ENCODE results near the gene UBR3.

The UBR3 gene

GRCh38 chr2:169963786-169964185 lies 136.5 kb downstream of the UBR3 start:
- TF ChIP-seq, protein P1, sequence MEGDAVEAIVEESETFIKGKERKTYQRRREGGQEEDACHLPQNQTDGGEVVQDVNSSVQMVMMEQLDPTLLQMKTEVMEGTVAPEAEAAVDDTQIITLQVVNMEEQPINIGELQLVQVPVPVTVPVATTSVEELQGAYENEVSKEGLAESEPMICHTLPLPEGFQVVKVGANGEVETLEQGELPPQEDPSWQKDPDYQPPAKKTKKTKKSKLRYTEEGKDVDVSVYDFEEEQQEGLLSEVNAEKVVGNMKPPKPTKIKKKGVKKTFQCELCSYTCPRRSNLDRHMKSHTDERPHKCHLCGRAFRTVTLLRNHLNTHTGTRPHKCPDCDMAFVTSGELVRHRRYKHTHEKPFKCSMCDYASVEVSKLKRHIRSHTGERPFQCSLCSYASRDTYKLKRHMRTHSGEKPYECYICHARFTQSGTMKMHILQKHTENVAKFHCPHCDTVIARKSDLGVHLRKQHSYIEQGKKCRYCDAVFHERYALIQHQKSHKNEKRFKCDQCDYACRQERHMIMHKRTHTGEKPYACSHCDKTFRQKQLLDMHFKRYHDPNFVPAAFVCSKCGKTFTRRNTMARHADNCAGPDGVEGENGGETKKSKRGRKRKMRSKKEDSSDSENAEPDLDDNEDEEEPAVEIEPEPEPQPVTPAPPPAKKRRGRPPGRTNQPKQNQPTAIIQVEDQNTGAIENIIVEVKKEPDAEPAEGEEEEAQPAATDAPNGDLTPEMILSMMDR (conservative IDR thresholded peaks at IDR 0.05; ENCODE audit: low read depth), result no peak
- ChIA-PET POLR2A (ENCODE audit: low non-redundant PET) (no interaction called here), CTCF (no interaction called here)
- H3K27ac ChIP-seq, result no peak overlapping the region
- no peak for DNase-seq (ENCODE audit: low spot score)

GRCh38 chr2:169964740-169965139 lies 137.5 kb downstream of the UBR3 start:
- ChIA-PET CTCF (no interaction called here), POLR2A (ENCODE audit: low non-redundant PET) (no interaction called here)

DNA sequence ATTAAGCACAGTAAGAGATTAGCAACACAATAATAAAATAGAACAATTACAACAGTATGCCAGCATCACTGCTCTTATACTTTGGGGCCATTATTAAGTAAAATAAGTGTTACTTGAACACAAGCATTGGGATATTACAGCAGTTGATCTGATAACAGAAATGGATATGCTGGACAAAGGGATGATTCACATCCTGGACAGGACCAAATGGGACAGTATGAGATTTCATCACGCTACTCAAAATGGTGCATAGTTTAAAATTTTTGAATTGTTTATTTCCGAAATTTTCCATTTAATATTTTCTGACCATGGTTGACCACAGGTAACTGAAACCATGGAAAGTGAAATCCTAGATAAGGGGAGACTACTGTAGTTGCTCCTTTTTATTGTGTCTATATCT lies 138.2 kb downstream of the UBR3 start:
- TF ChIP-seq, protein P1 (conservative IDR thresholded peaks at IDR 0.05; ENCODE audit: low read depth), result no peak
- DNase-seq (ENCODE audit: low spot score), result no peak
- ChIA-PET POLR2A (ENCODE audit: low non-redundant PET) (no interaction called here), CTCF (no interaction called here)
- no peak overlapping the region for H3K27ac ChIP-seq

More at GRCh38 chr2:169964740-169965139, 137.5 kb downstream of the UBR3 start:
- no peak overlapping the region for H3K27ac ChIP-seq
- no peak for DNase-seq (ENCODE audit: low spot score)
- TF ChIP-seq, protein P1 (conservative IDR thresholded peaks at IDR 0.05; ENCODE audit: low read depth), result no peak

DNA sequence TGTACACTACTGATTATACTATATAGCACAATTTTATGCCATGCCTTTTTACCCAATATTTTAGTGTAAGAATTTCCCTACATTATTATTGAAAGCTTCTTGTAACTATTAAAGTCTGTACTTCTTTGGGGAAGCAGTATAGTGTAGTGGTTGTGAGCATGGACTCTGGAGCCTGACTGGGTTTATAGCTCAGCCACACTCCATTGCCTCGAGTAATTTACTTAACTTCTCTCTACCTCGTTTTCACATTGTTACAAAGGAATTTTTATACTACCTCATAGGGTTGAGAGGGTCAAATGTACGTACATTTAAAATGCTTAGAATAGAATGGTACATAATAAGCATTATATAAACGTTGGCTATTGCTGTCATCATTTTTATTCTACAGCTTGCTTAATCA lies 139.2 kb downstream of the UBR3 start:
- ChIA-PET CTCF (interaction anchor here (0.6 kb wide), 1 partner anchor 520 kb away, joined by 4 read pairs; no protein-coding TSS in a partner anchor), POLR2A (ENCODE audit: low non-redundant PET) (no interaction called here)
- DNase-seq (ENCODE audit: low spot score), result no peak
- TF ChIP-seq, protein P1 (conservative IDR thresholded peaks at IDR 0.05; ENCODE audit: low read depth), result no peak
- no peak overlapping the region for H3K27ac ChIP-seq

GRCh38 chr2:169968743-169969142 lies 141.5 kb downstream of the UBR3 start:
- DNase-seq (ENCODE audit: low spot score), result no peak
- no peak overlapping the region for H3K27ac ChIP-seq
- POLR2A ChIA-PET (ENCODE audit: low non-redundant PET), result no interaction called here
- TF ChIP-seq, protein P1 (conservative IDR thresholded peaks at IDR 0.05; ENCODE audit: low read depth), result no peak
- CTCF ChIA-PET, result no interaction called here

GRCh38 chr2:169975221-169975620 lies 148.0 kb downstream of the UBR3 start:
- POLR2A ChIA-PET (ENCODE audit: low non-redundant PET), result no interaction called here
- no peak for DNase-seq (ENCODE audit: low spot score)
- CTCF ChIA-PET, result no interaction called here
- TF ChIP-seq, protein P1 (conservative IDR thresholded peaks at IDR 0.05; ENCODE audit: low read depth), result no peak
- H3K27ac ChIP-seq, result no peak overlapping the region

DNA sequence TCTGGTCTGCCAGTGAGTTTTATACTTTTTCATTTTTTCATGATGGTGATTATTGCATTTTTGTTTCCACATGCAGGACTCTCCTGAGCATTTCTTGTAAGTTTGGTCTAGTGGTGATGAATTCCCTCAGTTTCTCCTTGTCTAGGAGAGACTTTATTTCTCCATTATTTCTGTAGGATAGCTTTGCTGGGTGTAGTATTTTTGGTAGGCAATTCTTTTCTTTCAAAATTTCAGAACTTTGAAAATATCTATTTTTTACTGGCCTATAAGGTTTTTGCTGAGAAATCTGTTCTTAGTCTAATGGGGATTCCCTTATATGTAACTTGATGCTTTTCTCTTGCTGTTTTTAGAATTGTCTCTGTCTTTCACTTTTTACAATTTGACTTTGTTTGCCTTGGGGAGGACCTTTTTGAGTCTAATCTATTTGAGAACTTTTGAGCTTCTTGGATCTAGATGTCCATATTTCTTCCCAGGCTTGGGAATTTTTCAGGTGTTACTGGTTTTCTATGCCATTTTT lies 149.1 kb downstream of the UBR3 start:
- POLR2A ChIA-PET (ENCODE audit: low non-redundant PET), result no interaction called here
- DNase-seq (ENCODE audit: low spot score), result no peak
- CTCF ChIA-PET, result no interaction called here
- TF ChIP-seq, protein P1 (conservative IDR thresholded peaks at IDR 0.05; ENCODE audit: low read depth), result no peak
- no peak overlapping the region for H3K27ac ChIP-seq
